AG08396 (cell line): ENCODE results near the gene IL22.

Source experiments
- DNase-seq: peaks from one replicate; pipeline ENCODE4 v3.0.0; 2012; ENCODE audit warnings: low spot score, mixed read lengths

Gene IL22

DNA sequence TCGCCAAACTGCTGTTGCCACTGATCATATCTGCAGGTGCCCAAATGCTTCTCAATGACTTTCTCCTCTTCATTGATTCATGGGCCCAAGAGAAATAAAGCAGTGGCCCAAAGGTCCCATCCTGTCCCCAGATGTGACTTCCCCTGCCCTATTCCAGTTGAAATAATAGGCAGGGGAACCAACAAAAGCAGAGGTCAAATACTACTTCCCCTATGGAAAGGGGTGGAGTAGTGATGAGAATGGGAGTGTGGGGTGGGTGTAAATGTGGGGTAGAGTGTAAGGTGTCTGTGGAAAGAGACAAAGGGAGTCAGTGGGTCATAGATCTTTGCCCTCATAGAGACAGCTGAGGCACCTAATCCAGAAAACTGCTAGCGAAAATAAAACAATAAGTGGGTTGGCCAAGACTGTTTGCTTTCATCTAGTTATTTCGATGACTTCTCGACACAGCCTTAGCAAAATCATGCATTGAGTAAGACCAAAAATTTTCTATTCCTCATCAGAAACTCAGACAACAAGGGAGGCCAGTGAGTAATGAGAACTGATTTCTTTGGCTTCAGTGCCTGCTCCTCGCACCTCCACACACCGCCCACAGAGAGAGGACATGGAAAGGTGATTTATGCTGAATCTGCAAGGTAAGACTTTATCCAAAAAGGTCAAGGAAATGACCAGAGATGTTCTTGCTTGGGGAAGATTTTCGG, 10.9 kb upstream of the IL22 start:
- DNase-seq, result no peak

DNA sequence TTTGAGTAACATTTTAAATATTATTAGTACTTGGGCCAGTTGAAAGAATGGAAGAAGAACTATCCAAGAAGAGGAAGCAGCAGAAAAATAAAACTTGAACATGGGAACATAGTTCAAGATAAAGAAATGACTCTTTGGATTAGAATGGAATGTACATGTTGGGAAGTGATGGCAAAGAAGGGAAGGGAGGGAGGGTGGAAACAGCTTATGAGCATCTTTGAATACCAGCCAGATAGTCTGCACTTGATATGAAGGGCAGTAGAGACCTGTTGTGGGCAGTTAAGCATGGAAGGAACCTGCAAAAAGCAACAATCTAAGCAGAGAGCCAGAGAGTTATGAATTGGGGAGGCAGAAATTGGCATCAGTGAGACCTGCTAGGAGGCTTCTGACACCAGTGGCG, 10.0 kb upstream of the IL22 start:
- DNase-seq, result no peak

DNA sequence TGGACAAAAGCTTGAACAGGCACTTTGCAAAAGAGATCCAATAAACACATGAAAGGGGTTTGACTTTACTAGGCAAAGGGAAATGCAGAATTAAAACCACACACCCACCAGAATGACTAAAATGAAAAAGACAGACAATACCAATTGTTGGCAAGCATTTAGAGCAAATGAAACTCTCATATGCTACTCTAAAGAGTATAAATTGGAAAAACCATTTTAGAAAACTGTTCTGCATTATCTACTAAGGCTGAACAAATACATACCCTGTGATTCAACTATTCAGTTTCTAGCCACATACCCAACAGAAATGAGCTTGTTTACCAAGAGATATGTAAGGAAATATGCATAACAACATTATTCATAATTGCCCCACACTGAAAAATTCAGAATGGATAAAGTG, 8.5 kb upstream of the IL22 start:
- DNase-seq, result no peak

DNA sequence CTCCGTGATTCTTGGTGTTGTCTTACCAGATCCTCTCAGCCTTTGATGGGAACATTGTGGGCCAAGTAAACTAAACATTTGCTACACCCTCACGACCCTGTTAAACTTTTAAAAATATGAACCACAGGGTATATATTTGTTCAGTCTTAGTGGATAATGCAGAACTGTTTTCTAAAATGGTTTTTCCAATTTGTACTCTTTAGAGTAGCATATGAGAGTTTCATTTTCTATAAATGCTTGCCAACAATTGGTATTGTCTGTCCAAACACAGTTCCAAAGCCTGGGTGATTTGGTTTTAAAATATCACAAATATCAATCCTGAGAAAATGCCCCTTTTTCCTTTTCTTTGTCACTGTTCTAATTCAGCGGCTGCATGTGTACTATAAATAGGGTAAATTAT, 6.7 kb upstream of the IL22 start:
- DNase-seq, result no peak

DNA sequence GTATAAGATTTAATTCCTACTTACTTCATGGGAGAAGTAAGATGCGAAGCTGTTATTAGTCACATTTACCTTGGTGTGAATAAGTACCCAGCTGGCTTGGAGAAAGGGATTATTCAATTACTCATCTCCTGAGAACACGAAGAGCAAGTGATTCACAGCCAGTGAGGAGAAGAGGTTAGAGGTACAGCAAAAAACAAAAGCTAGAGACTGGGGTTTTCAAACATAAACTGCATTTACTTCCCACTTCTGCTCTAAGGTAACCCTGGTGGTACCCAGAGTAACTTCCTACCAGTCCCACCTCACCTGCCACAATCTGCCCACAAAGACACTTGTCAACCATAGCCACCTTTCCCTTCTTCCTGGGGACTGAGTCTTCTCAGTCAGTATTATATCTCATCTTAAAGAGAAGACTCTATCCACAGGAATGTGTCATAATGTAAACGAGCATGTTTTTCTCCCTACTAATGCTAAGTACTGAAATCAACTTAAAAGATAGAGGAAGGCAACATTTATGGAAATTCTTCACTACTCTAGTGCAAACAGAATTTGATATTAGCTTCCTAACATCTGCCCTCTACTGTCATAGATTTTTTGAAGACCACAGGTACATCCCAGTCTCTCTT, 6.0 kb upstream of the IL22 start:
- no peak for DNase-seq

DNA sequence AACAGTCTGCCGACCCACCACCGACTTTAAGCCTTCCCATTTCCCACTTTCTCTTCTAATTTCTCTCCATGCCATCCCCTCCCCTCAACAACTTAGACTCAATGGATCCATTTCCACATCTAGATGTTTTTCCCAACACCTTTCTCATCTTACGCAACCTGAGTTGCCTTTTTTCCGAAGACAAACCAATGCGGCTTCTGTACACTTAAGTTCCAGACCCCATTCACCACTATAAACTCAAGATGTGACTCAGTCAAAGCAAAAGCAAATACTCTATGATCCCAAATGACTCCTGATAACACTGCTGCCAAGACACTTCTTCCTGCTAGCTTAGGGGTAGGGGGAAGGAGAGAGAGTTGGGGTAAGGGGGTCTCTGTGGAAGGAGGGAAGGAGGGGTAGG, 1.3 kb downstream of the IL22 start:
- DNase-seq, result no peak

DNA sequence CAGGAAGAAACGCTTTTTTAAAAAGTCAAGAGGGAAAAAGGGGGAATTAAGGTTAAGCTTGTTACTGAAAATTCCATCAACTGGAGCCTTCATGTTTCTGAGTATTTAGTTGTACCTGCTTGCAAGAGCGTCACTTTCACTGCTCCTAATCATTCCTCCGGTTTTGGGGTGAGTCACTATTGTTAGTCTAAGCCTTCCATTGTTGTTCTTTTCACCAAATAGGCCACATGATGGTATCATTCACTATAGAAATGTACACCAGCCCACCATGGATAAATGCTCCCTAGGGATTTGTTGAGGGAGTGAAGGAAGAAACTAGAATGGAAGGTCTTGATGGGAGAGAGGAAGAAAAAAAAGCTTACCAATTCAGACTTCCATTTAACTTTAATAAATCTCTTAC, 3.0 kb downstream of the IL22 start:
- DNase-seq, result no peak

DNA sequence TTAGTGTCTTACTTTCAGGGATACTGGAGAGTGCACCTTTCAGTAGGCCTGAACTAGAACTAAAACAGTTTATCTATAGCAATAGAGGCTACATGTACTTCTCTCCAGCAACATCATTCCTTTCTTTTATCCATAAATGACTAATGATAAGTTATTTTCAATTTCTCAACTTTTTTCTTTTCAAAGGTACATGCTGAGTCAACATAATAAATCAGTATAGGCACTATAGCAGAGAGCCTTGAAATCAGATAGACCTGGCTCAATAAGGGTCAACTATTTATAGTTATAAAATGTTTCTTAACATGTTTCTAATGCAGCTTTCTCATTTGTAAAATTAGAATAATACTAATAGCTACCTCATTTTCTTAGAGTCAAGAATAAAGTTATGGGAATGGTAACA, 5.6 kb downstream of the IL22 start:
- no peak for DNase-seq

DNA sequence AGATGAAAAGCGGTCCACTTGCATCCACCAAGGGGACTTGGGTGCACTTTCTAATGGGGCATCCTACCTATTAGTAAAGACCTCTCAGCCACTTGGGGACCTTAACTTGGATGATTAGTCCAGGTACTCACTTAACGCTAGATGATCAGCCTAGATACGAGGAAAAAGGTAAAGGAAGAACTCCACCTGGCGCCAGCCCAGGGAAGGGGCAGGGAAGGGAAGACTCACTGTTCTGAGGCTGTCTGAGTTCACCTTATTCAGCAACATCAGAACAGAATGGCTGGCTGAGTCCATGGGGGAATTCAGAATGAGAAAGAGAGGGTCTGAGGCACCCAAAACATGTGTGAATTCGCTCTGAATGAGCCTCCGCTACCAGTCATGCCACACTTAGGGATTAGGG, 7.1 kb downstream of the IL22 start:
- no peak for DNase-seq

DNA sequence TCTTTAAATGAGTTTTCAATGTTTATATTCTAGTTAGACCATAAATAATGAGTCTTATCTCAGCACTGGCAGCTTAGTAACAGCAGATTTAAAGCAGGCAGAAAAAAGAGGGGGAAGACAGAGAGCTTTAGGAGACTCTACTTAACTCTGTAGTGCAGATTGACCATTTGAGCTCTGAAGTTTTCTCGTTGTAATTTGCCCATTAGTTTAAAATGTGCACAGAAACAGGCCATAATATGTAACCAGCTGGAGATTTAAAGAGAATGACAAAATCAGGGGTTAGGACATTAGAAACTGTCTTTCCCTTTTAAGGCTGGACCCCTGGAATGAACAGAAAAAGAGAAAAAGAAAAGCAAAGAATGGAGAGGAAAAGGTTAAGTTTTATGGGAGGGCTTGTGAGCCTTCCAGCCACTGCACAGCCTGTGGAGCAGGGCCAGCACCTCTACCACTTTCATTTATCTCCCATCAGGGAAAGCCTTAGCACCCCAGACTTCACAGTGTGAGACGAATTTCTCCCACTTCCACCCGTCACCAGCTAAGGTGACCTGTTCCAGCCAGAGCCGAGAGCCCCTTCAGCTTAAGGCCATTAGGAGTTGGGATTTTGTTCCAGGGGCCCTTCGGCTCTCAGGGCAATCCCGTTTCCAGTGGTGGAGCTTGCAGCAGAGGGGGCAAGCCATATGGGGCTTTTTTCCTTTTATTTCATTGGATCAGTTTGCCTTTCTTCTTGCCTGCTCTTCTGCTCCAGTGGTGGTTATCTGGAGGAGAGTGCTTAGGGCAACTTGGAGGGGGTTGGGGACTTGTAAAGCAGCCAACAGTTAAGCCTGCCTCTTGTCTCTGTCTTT, 8.0 kb downstream of the IL22 start:
- no peak for DNase-seq

DNA sequence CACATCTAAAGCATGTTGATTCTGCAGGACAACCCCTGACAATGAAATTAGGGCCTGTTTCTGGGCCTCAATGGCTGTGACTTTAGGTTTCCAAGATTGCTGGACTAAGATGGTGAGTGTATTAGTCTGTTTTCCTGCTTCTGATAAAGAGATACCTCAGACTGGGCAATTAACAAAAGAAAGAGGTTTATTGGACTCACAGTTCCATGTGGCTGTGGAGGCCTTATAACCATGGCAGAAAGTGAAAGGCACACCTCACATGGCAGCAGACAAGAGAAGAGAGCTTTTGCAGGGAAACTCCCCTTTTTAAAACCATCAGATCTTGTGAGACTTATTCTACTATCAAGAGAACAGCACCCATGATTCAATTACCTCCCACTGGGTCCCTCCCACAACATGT, 10.6 kb downstream of the IL22 start:
- DNase-seq, result no peak

DNA sequence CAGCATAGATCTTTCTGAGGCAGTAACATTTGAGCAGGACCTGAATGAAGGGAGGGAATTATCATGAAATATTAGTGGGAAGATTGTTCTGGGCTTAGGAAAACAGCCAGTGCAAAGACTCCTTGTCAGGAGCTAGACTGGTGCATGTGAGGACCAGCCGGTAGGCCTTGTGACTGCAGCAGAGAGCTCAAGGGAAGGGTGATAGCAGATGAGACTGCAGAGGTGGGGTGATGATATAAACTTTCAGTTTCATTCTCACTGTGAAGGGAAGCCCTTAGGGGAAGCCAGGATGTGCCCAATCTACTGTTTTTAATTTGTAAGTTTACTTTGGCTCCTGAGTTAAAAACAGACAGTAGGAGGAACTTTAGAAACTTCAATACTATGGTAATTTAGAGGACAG, 12.4 kb downstream of the IL22 start:
- DNase-seq, result peak; percentile 23

DNA sequence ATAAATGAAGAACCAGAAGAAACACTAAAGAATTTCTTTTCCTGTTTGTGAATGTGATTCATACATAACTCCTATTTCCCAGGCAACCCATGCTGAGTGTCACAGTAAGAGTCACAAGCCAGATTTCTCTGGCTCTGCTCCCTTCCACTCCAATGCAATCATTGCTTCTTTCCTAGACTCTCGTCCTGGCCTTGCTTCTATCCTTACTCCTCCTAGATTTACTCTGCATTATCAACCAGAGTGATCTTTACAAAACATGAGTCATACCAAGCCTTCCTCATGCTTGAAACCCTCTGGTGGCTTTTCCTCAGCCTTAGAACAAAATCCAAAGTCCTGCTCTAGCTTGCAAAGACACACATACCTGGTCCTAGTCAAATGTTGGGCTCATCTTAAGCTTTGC, 13.3 kb downstream of the IL22 start:
- peak; percentile 45 for DNase-seq

DNA sequence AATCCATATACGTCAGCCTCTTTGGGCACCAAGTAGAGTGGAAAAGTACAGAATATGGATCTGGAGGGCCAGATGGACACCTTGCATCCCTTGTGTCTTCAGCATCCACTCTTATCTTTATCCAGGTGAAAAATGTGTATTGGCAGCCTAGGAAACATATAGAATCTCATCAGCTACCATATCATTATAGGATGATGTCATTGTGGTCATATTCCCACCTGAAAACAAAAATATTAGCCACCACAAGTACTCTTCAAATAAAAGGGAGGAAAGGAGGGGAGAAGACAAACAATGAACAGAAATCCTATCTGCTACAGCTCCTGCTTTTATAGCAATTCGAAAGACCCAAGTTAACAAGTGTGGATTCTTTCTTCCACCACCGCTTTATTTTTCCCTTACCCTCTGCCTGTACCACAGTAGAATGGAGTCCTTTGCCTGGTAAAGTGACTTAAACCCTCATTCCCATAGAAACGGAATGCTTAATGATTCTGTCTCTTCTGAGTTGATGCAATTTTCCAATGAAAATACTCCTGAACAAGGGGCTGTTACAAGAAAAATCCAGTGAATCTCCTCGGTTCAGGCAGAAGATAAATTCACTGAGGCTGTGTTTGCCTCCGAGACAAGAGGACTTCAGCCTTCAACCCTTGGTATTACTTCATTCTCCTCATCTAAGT, 14.0 kb downstream of the IL22 start:
- no peak for DNase-seq

DNA sequence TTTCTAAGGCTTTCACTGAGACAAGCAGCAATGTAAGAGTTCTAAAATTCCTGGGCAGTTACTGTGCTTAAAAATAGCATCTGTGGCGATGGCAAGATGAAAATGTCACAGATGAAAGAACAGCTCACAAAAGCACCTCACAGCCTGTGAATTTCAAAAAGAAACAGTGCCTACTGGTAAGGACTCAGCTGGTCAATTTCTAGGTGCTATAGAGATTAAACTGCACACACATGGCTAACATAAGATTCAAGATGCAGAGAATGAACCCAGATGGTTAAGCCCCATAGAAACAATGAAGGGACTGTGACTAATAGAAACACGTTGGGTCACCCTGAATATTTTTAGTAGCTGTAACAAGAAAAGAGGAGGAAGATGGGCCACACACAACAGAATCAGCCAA, 15.8 kb downstream of the IL22 start:
- no peak for DNase-seq

DNA sequence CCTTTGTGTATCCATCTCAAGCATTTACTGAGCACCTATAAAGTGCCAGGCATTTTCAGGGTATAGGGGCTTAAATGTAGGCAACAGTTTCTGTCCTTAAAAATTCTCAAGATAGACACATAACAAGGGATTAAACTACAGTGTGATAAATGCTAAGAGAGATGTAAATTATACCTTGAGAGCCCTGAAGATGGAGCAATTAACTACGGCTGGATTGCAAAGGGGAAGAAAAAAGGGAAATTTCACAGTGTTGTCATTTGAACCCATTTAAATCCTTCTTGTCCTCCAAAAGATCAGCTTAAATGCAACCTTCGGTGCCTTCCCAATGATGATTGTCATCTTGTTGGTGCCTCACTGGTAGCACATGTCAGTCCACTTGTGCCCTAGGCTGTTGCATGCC, 16.3 kb downstream of the IL22 start:
- no peak for DNase-seq

DNA sequence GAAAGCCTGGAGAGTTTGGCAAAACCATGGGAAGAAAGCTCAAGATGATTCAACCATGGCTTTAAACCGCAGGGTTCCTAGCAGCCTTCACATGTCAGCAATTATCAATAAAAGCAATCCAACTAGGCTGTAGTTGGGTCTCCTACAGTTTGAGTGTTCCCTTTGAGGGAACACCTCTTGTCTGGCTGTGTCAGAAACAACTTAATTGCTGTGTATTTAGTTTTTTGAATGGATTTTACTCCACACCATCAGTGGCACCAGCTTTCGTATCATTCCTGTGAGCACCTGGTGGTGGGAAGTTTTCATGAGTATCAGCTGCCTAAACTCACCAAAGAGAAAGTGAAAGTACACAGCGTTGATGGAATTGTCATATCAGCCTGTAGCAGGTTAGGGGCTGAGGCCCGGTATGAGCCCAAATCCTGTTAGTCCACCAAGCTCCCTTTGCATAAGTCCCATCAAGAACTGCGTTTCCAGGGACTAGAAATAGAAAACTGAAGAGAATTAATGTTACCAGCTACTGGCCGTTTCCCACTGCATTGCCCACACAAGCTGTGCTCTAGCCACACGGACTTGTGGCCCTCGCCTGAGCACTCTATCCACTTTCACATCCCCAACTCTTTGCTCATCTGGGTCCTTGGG, 16.9 kb downstream of the IL22 start:
- no peak for DNase-seq

DNA sequence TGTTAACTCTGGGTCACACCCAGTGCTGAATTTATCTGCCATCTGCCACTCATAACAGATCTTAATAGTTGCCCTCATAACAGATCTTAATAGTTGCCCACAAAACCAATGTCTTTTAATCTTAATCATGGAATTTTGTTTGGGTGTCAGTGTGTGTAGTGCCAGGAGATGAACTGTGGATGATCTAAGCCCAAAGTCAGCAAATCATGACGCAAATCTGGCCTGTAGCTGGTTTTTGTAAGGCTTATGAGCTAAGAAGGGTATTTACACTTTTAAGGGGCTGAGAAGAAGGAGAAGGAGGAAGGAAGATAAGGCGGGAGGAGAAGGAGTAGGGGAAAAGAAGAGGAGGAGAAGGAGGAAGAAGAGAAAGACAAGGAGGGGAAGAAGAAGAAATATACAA, 17.8 kb downstream of the IL22 start:
- DNase-seq, result no peak

DNA sequence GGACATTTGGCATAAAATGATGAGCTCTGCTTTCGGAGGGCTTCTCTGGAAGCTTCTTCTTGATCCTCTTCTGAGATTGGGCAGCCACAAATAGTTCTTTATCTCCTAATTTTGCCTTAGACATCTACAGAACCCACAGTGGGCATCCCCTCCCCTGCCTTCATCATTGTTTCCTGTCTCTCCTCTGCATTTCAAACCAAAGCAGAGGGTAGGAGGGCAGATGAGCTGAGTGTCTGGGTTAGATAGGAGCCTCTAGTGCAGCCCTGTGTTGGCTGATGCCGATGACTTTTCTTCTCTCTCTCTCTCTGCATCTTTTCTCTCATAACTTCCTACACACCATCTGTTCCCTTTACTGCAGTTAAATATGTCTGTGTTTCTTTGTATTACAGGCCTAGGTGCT, 19.3 kb downstream of the IL22 start:
- DNase-seq, result no peak

DNA sequence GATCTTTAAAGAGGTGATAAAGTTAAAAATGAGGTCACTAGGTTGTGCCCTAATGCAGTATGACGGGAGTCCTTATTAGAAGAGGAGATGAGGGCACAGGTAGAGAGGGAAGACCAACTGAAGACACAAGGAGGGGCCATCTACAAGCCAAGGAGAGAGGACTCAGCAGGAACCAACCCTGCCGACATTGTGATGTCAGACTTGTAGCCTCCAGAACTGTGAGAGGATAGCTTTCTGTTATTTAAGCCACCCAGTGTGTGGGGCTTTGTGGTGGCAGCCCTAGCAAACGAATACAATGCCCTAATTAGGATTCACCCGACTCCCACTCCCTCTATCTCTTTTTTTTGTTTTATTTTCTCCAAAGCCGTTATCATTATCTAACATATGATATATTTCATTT, 19.9 kb downstream of the IL22 start:
- DNase-seq, result no peak

DNA sequence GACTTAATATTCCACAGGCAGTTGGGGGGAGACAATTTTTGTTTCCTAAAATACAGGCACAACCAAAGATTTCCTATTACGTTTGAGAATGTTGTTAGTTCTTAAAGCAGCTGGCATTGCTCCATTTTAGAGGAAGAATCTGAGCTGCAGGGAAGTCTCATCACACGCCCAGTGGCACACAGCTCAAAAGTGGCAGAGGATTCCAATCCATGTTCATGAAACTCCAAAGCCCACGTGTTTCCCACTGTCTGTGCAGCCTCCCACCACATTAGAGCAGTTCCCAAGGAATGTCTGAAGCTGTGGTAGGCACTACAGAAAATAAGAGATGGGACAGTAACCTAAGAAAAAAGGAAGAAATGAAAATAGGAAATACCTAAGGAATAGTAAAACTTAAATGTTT, 21.7 kb downstream of the IL22 start:
- DNase-seq, result no peak

DNA sequence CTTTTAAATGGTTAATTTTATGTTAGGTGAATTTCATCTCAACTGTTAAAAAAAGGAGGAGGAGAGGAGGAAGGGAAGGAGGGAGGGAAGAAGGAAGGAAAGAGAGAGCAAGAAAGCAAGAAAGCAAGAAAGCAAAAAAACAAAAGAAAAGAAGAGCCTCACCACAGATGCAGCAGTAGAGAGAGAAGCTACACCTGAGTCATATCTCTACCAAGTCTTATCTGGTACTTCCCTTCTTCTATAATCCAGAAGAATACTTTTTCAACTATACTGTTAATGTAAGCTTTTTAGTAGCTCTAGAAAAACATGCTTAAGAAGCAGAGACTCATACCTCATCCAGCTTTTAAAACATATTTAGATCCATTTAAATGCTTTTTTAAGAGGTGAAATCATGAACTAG, 22.2 kb downstream of the IL22 start:
- DNase-seq, result no peak
